Ishikawa (cell line): Measurements from ENCODE around the gene CD151.

Experiments
- NFIC ChIP-seq: IDR thresholded peaks from 2 replicates; pipeline ENCODE4 v1.6.1; 2012
- RAD21 ChIP-seq: IDR thresholded peaks from 2 replicates; pipeline ENCODE4 v1.6.1; 2012; ENCODE audit warnings: low read depth
- TEAD4 ChIP-seq: IDR thresholded peaks from 2 replicates; pipeline ENCODE4 v1.6.1; 2012
- YY1 ChIP-seq: IDR thresholded peaks from 2 replicates; pipeline ENCODE4 v1.6.1; 2012; ENCODE audit warnings: low read depth
- TF ChIP-seq, protein P1 (sequence below): IDR thresholded peaks from 2 replicates; pipeline ENCODE4 v1.6.1; 2012

DNA sequence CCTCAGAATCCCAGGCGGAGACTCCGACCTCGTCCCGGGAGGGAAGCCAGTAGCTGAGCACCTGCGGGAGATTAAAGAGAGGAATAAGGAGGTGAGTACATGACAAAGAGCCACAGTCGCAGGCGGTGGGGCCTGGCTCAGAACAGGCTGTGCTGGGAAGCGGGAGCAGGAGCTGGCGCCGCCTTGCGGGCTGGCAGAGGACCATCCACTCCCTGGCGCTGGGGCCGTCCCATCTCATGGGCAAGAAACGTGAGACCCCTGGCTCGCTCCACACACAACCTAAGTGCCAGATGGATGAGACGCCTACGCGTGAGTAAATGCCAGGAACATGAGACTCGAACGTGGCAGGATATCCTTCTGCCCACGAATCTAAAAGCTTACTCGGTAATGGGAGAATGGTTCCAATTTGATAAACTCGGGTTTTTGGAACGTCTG is 49.2 kb upstream of the CD151 start:
- TF ChIP-seq TEAD4, result no peak
- no peak for TF ChIP-seq NFIC
- no peak for TF ChIP-seq YY1
- peak; percentile 46; the same call in 1 of the 2 replicates for TF ChIP-seq RAD21
- TF ChIP-seq, protein P1, sequence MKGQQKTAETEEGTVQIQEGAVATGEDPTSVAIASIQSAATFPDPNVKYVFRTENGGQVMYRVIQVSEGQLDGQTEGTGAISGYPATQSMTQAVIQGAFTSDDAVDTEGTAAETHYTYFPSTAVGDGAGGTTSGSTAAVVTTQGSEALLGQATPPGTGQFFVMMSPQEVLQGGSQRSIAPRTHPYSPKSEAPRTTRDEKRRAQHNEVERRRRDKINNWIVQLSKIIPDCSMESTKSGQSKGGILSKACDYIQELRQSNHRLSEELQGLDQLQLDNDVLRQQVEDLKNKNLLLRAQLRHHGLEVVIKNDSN, result no peak
